ENCODE results near the gene DDX5. TPM values are rescaled to one million over a fixed set of nuclear protein-coding genes. Genes with fewer than 3 reads are reported as not detected.

DDX5 gene
- total and polyA plus RNA-seq, 7 experiments from 2014 or later: 781 to 2,704 (median 1,624) TPM

DNA sequence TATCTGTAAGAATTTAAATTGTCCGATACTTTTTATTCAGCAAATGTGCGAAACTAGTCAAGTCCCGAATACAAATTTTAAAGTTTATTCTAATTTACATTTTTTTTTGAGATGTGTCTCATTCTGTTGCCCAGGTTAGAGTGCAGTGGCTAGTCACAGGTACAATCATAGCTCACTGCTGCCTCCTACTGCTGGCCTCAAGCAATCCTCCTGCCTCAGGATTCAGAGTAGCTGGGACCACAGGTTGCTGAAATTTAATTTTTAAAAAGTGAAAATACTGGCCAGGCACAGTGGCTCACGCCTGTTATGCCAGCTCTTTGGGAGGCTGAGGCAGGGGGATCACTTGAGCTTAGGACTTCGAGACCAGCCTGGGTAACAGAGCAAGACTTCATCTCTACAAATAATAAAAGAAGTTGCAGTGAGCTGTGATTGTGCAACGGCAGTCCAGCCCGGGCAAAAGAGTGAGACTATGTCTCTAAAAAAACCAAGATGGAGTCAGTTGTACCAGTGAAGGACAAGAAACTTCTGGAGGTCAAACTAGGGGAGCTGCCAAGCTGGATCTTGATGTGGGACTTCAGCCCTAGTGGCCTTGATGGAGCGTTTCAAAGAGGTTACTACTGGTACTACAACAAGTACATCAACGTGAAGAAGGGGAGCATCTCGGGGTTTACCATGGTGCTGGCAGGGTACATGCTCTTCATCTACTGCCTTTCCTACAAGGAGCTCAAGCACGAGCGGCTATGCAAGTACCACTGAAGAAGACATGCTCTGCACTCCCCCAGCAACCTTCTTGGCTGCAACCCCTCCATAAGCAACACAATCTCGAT lies 14.8 kb downstream of the DDX5 start:
- peak overlapping the region in 1 of 10 donors; percentile 14 for H3K4me3 Mint-ChIP-seq
- peaks cover 5 to 26% (median 22%) of the 10 kb centered on the region in 5 donors for H3K36me3 Mint-ChIP-seq
- ChIA-PET POLR2A (interaction anchor here (0.6 to 4.8 kb wide), 5 partner anchors 11 to 71 kb away, joined by 3 to 75 read pairs (median 7); partner anchors contain the start of genes CEP95, DDX5 and MILR1), CTCF (interaction anchor here (0.6 to 5.7 kb wide), 13 partner anchors 8 to 190 kb away, joined by 3 to 131 read pairs (median 4); no protein-coding TSS in a partner anchor)
- no peak overlapping the region for H3K27ac Mint-ChIP-seq
- peaks cover 0 to 4% (median 0%) of the 10 kb centered on the region in 11 donors for H3K9me3 Mint-ChIP-seq
- no peak overlapping the region for H3K4me3 ChIP-seq (ENCODE audit: low read length)
- peaks cover 7 to 25% (median 9%) of the 10 kb centered on the region in 3 experiments for H3K36me3 ChIP-seq (ENCODE audit: control insufficient read depth in 2 of 3, insufficient read depth in 3 of 3, low read length in 3 of 3)
- no peak overlapping the region for H3K27ac ChIP-seq (ENCODE audit: low read depth, low read length)
- no peaks in the 10 kb centered on the region for H3K27me3 ChIP-seq (ENCODE audit: control insufficient read depth in 2 of 2, insufficient read depth in 2 of 2, low read length in 2 of 2)
- DNase-seq: peak in 7 of 9 donors; percentile 35 to 56 (median 44)
- intact Hi-C loops (cut with micrococcal nuclease): loop anchor here (1.0 to 5.0 kb wide), 5 partner anchors 67 to 184 kb away; no protein-coding TSS in a partner anchor
- ATAC-seq: peak; percentile 82
- peaks cover 19 to 40% (median 28%) of the 10 kb centered on the region in 7 donors for H3K4me1 Mint-ChIP-seq
- H3K9me3 ChIP-seq (ENCODE audit: control insufficient read depth in 2 of 3, low read length in 3 of 3): no peaks in the 10 kb centered on the region
- peaks cover 12 to 15% of the 10 kb centered on the region in 2 donors for H3K4me1 ChIP-seq (ENCODE audit: control insufficient read depth in 2 of 2, insufficient read depth in 2 of 2, low read length in 2 of 2)
- H3K27me3 Mint-ChIP-seq: no peaks in the 10 kb centered on the region

GRCh38 chr17:64488301-64488700 lies 17.8 kb downstream of the DDX5 start:
- Histone ChIP-seq H3K4me1 (ENCODE audit: control insufficient read depth in 2 of 2, insufficient read depth in 2 of 2, low read length in 2 of 2) (peaks cover 0 to 3% of the 10 kb centered on the region in 2 donors), H3K36me3 (ENCODE audit: control insufficient read depth in 2 of 3, insufficient read depth in 3 of 3, low read length in 3 of 3) (peaks cover 9 to 41% (median 15%) of the 10 kb centered on the region in 3 experiments), H3K9me3 (ENCODE audit: control insufficient read depth in 2 of 3, low read length in 3 of 3) (no peaks in the 10 kb centered on the region), H3K4me3 (ENCODE audit: low read length) (no peak overlapping the region), H3K27me3 (ENCODE audit: control insufficient read depth in 2 of 2, insufficient read depth in 2 of 2, low read length in 2 of 2) (no peaks in the 10 kb centered on the region), H3K27ac (ENCODE audit: low read depth, low read length) (no peak overlapping the region)
- Mint-ChIP-seq H3K9me3 (no peaks in the 10 kb centered on the region), H3K4me1 (peaks cover 7 to 30% (median 20%) of the 10 kb centered on the region in 7 donors), H3K27ac (no peak overlapping the region), H3K27me3 (no peaks in the 10 kb centered on the region), H3K36me3 (peaks cover 9 to 43% (median 37%) of the 10 kb centered on the region in 5 donors), H3K4me3 (no peak overlapping the region)
- ATAC-seq (no peak), DNase-seq (no peak)
- CTCF ChIA-PET: interaction anchor here (5.7 kb wide), 1 partner anchor 68 kb away, joined by 131 read pairs; no protein-coding TSS in a partner anchor
- POLR2A ChIA-PET: interaction anchor here (1.0 kb wide), 1 partner anchor 16 kb away, joined by 3 read pairs; no protein-coding TSS in a partner anchor
- intact Hi-C loops (cut with micrococcal nuclease): no loop called here

DNA sequence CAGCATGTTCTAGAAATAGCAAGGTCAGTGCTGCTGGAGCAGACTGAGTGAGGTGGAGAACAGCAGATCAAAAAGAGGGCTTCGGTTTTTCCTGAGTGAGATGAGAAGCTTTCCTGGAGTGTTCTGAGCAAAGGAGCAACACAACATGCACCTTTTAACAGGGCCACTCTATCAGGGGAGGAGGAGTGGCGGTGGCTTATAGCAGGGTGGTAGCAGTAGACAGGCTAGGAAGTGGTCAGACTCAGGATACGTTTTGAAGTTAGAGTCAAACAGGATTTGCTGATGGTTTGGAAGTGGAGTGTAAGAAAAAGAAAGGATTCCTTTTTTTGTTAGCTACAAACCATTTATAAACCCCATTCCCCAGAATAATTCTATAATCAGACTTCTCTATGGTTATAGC lies 21.7 kb downstream of the DDX5 start:
- POLR2A ChIA-PET: interaction anchor here (0.8 to 1.6 kb wide), 3 partner anchors 10 to 21 kb away, joined by 3 to 6 read pairs (median 4); partner anchors contain the start of gene POLG2
- Histone ChIP-seq H3K4me1 (ENCODE audit: control insufficient read depth in 2 of 2, insufficient read depth in 2 of 2, low read length in 2 of 2) (no peaks in the 10 kb centered on the region), H3K36me3 (ENCODE audit: control insufficient read depth in 2 of 3, insufficient read depth in 3 of 3, low read length in 3 of 3) (peaks cover 7 to 38% (median 8%) of the 10 kb centered on the region in 3 experiments), H3K27ac (ENCODE audit: low read depth, low read length) (no peak overlapping the region), H3K9me3 (ENCODE audit: control insufficient read depth in 2 of 3, low read length in 3 of 3) (no peaks in the 10 kb centered on the region), H3K27me3 (ENCODE audit: control insufficient read depth in 2 of 2, insufficient read depth in 2 of 2, low read length in 2 of 2) (no peaks in the 10 kb centered on the region), H3K4me3 (ENCODE audit: low read length) (no peak overlapping the region)
- Mint-ChIP-seq H3K4me3 (no peak overlapping the region), H3K4me1 (peaks cover 7 to 21% (median 19%) of the 10 kb centered on the region in 7 donors), H3K9me3 (no peaks in the 10 kb centered on the region), H3K27me3 (no peaks in the 10 kb centered on the region), H3K36me3 (peaks cover 8 to 35% (median 26%) of the 10 kb centered on the region in 5 donors), H3K27ac (peak overlapping the region in 2 of 9 donors; percentile 51 to 74)
- DNase-seq: no peak
- no peak for ATAC-seq
- intact Hi-C loops (cut with micrococcal nuclease): no loop called here
- CTCF ChIA-PET: interaction anchor here (1.8 kb wide), 1 partner anchor 63 kb away, joined by 5 read pairs; no protein-coding TSS in a partner anchor

DNA sequence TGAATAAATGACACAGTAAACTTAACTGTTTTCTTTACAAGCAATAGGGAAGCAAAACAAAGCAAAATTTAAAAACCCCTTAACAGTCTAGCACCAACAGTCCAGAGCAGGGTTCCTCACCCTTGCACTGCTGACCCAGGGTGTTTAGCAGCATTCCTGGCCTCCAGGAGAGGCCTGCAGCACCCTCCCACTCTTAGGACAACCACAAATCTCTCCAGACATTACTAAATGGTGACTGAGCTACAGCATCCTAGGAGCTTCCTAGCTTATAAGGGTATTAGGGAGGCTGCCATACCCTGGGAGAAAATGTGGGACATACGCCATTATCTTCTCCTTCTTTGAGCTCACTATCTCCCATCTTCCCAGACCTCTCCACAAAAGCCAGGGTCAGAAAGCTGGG lies 25.1 kb downstream of the DDX5 start:
- DNase-seq: no peak
- ChIA-PET CTCF (interaction anchor here (1.9 kb wide), 1 partner anchor 60 kb away, joined by 6 read pairs; no protein-coding TSS in a partner anchor), POLR2A (interaction anchor here (0.6 to 1.6 kb wide), 3 partner anchors 17 to 245 kb away, joined by 3 to 6 read pairs (median 4); partner anchors contain the start of genes CEP95 and POLG2)
- ATAC-seq: no peak
- H3K4me1 ChIP-seq (ENCODE audit: control insufficient read depth in 2 of 2, insufficient read depth in 2 of 2, low read length in 2 of 2): no peaks in the 10 kb centered on the region
- H3K9me3 Mint-ChIP-seq: no peaks in the 10 kb centered on the region
- H3K4me1 Mint-ChIP-seq: peaks cover 10 to 21% (median 19%) of the 10 kb centered on the region in 7 donors
- no peaks in the 10 kb centered on the region for H3K27me3 ChIP-seq (ENCODE audit: control insufficient read depth in 2 of 2, insufficient read depth in 2 of 2, low read length in 2 of 2)
- H3K9me3 ChIP-seq (ENCODE audit: control insufficient read depth in 2 of 3, low read length in 3 of 3): no peaks in the 10 kb centered on the region
- H3K4me3 Mint-ChIP-seq: no peak overlapping the region
- no peak overlapping the region for H3K27ac ChIP-seq (ENCODE audit: low read depth, low read length)
- intact Hi-C loops (cut with micrococcal nuclease): no loop called here
- H3K36me3 Mint-ChIP-seq: peaks cover 8 to 35% (median 23%) of the 10 kb centered on the region in 5 donors
- H3K36me3 ChIP-seq (ENCODE audit: control insufficient read depth in 2 of 3, insufficient read depth in 3 of 3, low read length in 3 of 3): peaks cover 6 to 49% (median 8%) of the 10 kb centered on the region in 3 experiments
- H3K27me3 Mint-ChIP-seq: no peaks in the 10 kb centered on the region
- peak overlapping the region in 1 of 9 donors; percentile 37 for H3K27ac Mint-ChIP-seq
- H3K4me3 ChIP-seq (ENCODE audit: low read length): no peak overlapping the region

DNA sequence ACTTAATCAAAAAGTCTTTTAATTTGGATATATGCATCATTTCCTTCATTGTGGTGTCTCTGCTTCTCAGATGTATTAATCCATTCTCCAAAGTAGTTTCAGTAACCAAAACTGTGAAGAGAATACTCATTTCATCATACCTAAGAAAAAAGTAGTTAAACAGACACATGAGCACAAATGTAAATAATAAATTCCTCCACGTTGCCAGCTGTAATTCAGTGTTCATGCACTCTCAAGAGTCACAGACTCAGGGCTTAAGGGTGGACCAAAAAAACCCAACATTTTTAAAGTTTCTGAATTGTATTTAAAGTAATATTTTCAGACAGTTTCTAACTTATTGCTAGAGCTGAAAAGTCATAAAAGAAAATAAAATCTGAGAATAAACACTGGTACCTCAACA lies 28.2 kb downstream of the DDX5 start:
- DNase-seq: no peak
- no peaks in the 10 kb centered on the region for H3K4me1 ChIP-seq (ENCODE audit: control insufficient read depth in 2 of 2, insufficient read depth in 2 of 2, low read length in 2 of 2)
- no peaks in the 10 kb centered on the region for H3K27me3 Mint-ChIP-seq
- H3K27ac Mint-ChIP-seq: peak overlapping the region in 3 of 9 donors; percentile 12 to 47 (median 32)
- no peaks in the 10 kb centered on the region for H3K9me3 ChIP-seq (ENCODE audit: control insufficient read depth in 2 of 3, low read length in 3 of 3)
- peaks cover 4 to 19% (median 13%) of the 10 kb centered on the region in 5 donors for H3K36me3 Mint-ChIP-seq
- no peak overlapping the region for H3K27ac ChIP-seq (ENCODE audit: low read depth, low read length)
- ChIA-PET CTCF (interaction anchor here (0.6 to 1.4 kb wide), 3 partner anchors 58 to 556 kb away, joined by 3 to 4 read pairs (median 3); no protein-coding TSS in a partner anchor), POLR2A (no interaction called here)
- peaks cover 0 to 32% (median 6%) of the 10 kb centered on the region in 3 experiments for H3K36me3 ChIP-seq (ENCODE audit: control insufficient read depth in 2 of 3, insufficient read depth in 3 of 3, low read length in 3 of 3)
- H3K9me3 Mint-ChIP-seq: no peaks in the 10 kb centered on the region
- H3K4me1 Mint-ChIP-seq: peaks cover 0 to 10% (median 4%) of the 10 kb centered on the region in 7 donors
- no peak overlapping the region for H3K4me3 Mint-ChIP-seq
- intact Hi-C loops (cut with micrococcal nuclease): no loop called here
- ATAC-seq: no peak
- no peak overlapping the region for H3K4me3 ChIP-seq (ENCODE audit: low read length)
- no peaks in the 10 kb centered on the region for H3K27me3 ChIP-seq (ENCODE audit: control insufficient read depth in 2 of 2, insufficient read depth in 2 of 2, low read length in 2 of 2)

GRCh38 chr17:64472564-64472963 lies 33.5 kb downstream of the DDX5 start:
- CTCF ChIA-PET: interaction anchor here (0.7 kb wide), 1 partner anchor 117 kb away, joined by 4 read pairs; no protein-coding TSS in a partner anchor

More at GRCh38 chr17:64472564-64472963, 33.5 kb downstream of the DDX5 start:
- Histone ChIP-seq H3K36me3 (ENCODE audit: control insufficient read depth in 2 of 3, insufficient read depth in 3 of 3, low read length in 3 of 3) (peaks cover 0 to 6% (median 0%) of the 10 kb centered on the region in 3 experiments), H3K27ac (ENCODE audit: low read depth, low read length) (no peak overlapping the region), H3K27me3 (ENCODE audit: control insufficient read depth in 2 of 2, insufficient read depth in 2 of 2, low read length in 2 of 2) (no peaks in the 10 kb centered on the region), H3K4me1 (ENCODE audit: control insufficient read depth in 2 of 2, insufficient read depth in 2 of 2, low read length in 2 of 2) (no peaks in the 10 kb centered on the region), H3K4me3 (ENCODE audit: low read length) (no peak overlapping the region), H3K9me3 (ENCODE audit: control insufficient read depth in 2 of 3, low read length in 3 of 3) (no peaks in the 10 kb centered on the region)
- ATAC-seq (no peak), DNase-seq (no peak)
- Mint-ChIP-seq H3K27ac (peak overlapping the region in 1 of 9 donors; percentile 53), H3K4me1 (peaks cover 0 to 6% (median 0%) of the 10 kb centered on the region in 7 donors), H3K36me3 (peaks cover 0 to 7% (median 5%) of the 10 kb centered on the region in 5 donors), H3K9me3 (no peaks in the 10 kb centered on the region), H3K27me3 (peaks cover 0 to 6% (median 0%) of the 10 kb centered on the region in 5 donors), H3K4me3 (no peak overlapping the region)
- POLR2A ChIA-PET: no interaction called here
- intact Hi-C loops (cut with micrococcal nuclease): no loop called here
